Non-pigmented ciliary epithelial cell (primary cell): ENCODE measurements around the gene HEG1.
"Not testable (repeated sequence)": the region's sequence is repeated elsewhere in the genome, so short reads cannot be mapped to it uniquely, and the experiment has no call there.

Source experiments
- DNase-seq: peaks from one replicate; pipeline ENCODE4 v3.0.0-alpha.2; 2010; ENCODE audit warnings: low read depth

HEG1 gene

GRCh38 chr3:124986192-124987143 lies 69.3 kb downstream of the HEG1 start:
- peak; percentile 77 for DNase-seq

GRCh38 chr3:124985349-124985748 lies 70.4 kb downstream of the HEG1 start:
- peak; percentile 37 for DNase-seq

GRCh38 chr3:124984754-124985153 lies 71.0 kb downstream of the HEG1 start:
- DNase-seq = no peak

GRCh38 chr3:124982855-124983254 lies 72.9 kb downstream of the HEG1 start:
- no peak for DNase-seq

GRCh38 chr3:124981472-124981871 lies 74.3 kb downstream of the HEG1 start:
- no peak for DNase-seq

GRCh38 chr3:124978627-124979026 lies 77.2 kb downstream of the HEG1 start:
- DNase-seq = no peak

GRCh38 chr3:124976383-124976782 lies 79.4 kb downstream of the HEG1 start:
- DNase-seq = no peak

GRCh38 chr3:124974691-124975090 lies 81.1 kb downstream of the HEG1 start:
- no peak for DNase-seq

- DNase-seq = no peak
Observed at GRCh38 chr3:124973290-124973689, 82.5 kb downstream of the HEG1 start.

- no peak for DNase-seq
Observed at GRCh38 chr3:124972457-124972856, 83.3 kb downstream of the HEG1 start.

GRCh38 chr3:124969963-124970722 lies 85.7 kb downstream of the HEG1 start:
- DNase-seq = no peak

- no peak for DNase-seq
Observed at GRCh38 chr3:124969190-124969589, 86.6 kb downstream of the HEG1 start.

- no peak for DNase-seq
Observed at GRCh38 chr3:124967964-124968363, 87.8 kb downstream of the HEG1 start.

- no peak for DNase-seq
Observed at GRCh38 chr3:124966521-124967445, 89.0 kb downstream of the HEG1 start.

- no peak for DNase-seq
Observed at GRCh38 chr3:124965413-124965812, 90.4 kb downstream of the HEG1 start.

- peak; percentile 37 for DNase-seq
Observed at GRCh38 chr3:124964387-124964786, 91.4 kb downstream of the HEG1 start.

- no peak for DNase-seq
Observed at GRCh38 chr3:124963755-124964154, 92.0 kb downstream of the HEG1 start.

- DNase-seq = no peak
Observed at GRCh38 chr3:124962403-124962940, 93.3 kb downstream of the HEG1 start.

GRCh38 chr3:124960698-124961097 lies 95.1 kb downstream of the HEG1 start:
- DNase-seq = no peak

- no peak for DNase-seq
Observed at GRCh38 chr3:124960105-124960504, 95.7 kb downstream of the HEG1 start.

- not testable (repeated sequence) for DNase-seq
Observed at GRCh38 chr3:124957951-124958350, 97.8 kb downstream of the HEG1 start.
